Renal cortical epithelial cell (primary cell): ENCODE results near the gene ISM1. TPM values are rescaled to one million over a fixed set of nuclear protein-coding genes. Genes with fewer than 3 reads are reported as not detected.
A peak's percentile ranks its signal among the peaks of the same experiment; 100 is the strongest.
"Not testable (repeated sequence)": the region's sequence is repeated elsewhere in the genome, so short reads cannot be mapped to it uniquely, and the experiment has no call there.

Experiments
- DNase-seq: peaks from one replicate; pipeline ENCODE4 v3.0.0-alpha.2; 2011; ENCODE audit warnings: low read depth
- total RNA-seq: library from RNA; depleted of rRNA; stranded (reverse); fragments of >200 nt; gene quantifications from 2 replicates; pipeline ENCODE4 v1.2.3, GENCODE V29; 2014

Gene ISM1
- total RNA-seq, 1 donor from 2014 or later = 0.99 TPM

DNA sequence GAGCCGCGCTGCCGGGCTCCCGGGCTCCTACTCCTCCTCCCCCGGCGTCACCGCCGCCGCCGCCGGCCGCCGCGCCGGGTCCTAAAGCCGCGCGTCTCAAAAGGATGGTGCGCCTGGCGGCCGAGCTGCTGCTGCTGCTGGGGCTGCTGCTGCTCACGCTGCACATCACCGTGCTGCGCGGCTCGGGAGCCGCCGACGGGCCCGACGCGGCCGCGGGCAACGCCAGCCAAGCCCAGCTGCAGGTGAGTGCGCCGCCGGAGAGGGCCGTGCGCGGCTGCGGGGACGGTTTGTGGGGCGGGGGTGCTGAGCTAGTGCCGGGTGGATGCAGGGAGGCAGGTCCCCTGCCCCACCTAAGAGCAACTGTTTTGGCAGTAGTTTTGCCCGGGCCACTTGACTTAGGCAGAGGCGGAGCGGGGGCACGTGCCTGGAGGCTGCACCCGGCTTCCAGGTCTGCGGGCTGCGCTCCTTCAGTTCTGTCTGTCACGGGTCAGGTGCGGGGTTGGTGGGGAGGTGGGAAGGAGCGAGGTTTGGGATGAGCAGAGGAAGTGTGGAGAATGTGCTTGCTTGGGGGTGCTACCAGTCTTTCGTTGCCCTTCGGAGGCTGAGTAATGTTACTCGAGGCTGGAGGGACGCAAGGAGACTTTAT lies 722 bp downstream of the ISM1 start:
- peak; percentile 19 for DNase-seq

DNA sequence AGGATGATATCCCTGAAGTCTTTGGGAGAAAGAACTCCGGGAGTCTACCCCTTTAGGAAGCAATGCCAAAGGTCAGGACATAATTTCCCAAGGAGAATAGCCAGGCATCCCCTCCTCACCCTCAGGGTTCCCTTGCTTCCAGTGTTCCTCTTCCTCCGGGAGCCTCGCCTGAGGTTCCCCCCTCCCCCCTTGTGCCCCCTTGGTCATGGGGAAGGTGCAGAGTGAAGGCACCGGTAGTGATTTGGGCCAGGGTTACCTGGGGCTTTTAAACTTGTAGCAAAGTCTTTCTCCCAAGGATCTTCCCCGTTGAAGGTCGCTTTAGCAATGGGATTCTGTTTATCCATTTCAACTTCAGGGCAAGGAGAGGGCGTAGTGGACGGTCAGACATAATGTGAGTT lies 1.2 kb downstream of the ISM1 start:
- no peak for DNase-seq

- no peak for DNase-seq
Measured at GRCh38 chr20:13223736-13224520, 2.9 kb downstream of the ISM1 start.

DNA sequence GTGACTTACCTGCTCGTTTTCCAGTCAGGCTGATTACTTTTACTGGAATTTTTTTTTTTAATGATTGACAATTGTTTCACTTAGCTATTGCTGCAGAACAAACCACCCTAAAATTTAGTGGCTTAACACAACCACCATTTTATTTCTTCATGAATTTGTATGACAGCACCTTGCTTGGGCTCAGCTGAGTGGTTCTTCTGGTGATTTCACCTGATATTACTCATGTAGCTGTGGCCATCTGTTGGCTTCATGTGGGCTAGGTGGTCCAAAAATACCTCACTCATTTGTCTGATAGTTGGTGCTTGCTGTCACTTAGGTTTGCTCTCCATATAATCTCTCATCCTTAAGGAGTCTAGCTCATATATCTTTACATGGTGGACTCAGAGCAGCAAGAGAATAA lies 5.3 kb downstream of the ISM1 start:
- no peak for DNase-seq

DNA sequence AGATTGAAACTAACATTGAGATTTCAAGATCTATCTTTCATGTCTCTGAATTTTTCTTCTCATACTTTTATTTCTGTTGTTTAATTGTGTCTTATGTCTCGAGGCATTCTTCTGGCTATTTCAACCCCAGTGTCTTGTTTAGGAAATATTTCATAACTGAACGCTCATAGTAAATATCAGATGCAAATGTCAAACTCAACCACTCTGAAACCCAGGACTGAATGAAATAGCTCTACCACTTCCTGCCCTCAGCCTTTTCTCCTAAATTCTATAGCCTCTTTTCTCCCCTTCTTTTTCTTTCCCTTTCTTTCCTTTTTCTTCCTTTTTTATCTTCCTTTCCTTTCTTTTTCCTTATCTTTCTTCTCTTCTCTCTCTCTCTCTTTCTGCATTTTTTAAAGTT lies 7.7 kb downstream of the ISM1 start:
- DNase-seq = no peak

GRCh38 chr20:13229538-13229937 lies 8.5 kb downstream of the ISM1 start:
- DNase-seq = no peak

DNA sequence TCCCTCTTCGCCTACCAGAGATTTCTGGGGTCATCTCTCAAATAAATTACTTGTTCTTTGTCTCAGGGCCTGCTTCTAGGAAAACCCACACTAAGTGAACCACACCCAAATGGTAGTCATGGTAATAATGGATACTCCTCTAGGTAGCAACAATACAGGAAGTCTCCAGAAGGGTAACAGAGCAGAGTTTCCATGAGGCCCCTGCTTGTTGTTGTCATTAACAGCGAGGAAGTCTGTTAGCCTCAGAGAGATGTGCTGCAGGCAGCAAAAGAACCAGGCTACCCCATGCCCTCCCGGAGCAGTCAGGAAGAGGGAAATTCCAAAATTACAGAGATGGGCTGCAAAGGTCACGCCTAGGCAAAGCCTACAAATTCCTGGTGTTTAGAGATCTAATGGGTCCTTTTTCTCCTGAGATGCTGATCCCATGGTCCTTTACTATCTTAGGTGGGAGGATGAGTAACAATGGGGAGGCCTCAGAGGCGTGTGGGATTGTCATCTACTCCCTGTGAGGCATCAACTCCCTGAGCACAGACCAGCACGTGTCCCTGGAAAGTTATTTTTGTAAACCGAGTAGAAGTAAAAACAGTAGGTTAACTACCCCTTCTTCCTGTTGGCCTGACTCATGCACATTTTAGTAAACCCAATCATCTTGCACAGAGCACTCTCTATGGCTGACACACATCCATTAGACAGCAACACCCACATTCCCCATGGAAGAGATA lies 10.1 kb downstream of the ISM1 start:
- DNase-seq = peak; percentile 86

DNA sequence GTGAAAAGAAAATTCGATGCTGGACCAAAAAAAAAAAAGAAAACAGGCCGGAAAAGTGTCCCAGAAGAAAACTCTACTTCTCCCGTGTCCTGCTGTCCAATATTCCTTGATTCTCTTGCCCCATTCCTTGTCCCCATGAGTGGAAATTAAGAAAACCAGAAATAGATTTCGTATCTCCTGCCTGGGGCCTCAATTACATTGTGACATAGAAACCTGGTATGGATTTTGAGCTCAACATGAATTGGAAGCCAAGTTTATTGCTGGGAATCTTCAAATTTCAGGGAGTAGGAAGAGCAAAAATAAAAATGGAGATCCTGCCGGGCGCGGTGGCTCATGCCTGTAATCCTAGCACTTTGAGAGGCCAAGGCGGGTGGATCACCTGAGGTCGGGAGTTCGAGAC lies 11.9 kb downstream of the ISM1 start:
- DNase-seq = no peak

GRCh38 chr20:13234961-13235360 lies 13.9 kb downstream of the ISM1 start:
- no peak for DNase-seq

DNA sequence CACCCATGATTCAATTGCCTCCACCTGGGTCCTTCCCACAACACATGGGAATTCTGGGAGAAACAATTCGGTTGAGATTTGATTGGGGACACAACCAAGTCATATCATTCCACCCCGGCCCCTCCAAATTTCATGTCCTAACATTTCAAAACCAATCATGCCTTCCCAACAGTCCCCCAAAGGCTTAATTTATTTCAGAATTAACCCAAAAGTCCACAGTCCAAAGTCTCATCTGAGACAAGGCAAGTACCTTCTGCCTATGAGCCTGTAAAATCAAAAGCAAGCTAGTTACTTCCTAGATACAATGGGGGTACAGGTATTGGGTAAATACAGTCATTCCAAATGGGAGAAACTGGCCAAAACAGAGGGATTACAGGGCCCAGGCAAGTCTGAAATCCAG lies 15.3 kb downstream of the ISM1 start:
- not testable (repeated sequence) for DNase-seq

- DNase-seq = no peak
Measured at GRCh38 chr20:13236990-13237720, 16.1 kb downstream of the ISM1 start.

DNA sequence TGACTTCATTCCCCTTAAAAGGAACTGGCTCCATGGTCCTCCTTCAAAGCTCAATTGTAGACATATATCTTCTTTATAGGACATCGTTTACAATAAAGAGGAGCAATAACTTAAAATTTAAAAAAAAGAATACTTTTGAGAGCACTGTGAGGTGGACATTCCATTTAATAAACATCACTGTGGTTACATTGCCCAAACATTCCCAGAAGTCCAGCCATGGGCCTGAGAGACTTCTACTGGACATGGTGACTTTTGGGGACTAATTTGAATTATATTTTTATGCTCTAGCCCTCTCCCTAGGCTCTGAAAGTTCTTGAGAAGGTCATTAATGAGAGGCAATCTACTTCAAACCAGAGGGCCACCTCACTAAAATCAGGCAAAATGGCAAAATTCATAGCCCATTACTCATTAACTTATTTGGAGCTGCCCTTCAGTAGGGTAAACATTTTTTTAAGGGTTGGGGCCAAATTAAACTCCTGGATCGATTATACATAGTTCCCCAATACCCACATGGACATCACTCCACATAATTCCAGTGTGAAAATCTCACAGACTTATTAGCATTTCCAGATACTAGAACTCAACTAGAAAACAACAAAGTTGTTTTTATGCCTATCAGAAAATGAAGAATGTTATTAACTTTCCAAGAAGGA lies 17.1 kb downstream of the ISM1 start:
- DNase-seq = no peak

DNA sequence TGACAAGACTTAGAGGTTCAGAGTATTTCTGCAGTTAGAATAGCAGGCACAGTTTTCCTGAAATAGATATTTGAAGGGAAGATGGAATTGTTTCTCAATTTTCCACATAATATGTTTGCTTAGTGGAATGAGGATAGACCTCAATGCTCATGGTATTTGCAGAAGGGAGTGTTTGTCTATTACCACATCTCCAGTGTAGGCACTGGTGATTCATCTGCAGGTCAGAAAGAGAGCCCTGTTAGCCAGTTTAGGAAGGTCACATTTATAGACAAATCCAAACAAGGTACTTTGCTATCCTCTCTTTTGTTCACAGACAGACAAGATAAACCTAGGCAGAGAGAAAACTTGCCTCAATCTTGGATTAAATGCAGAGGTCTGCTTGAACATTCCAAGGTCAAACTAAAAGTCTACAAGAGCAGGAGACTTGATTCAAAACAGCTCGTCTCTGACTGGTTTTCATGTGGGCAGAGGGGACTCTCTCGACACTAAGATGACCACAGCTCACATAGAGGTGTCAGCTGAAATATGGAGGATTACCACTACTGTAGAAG lies 22.8 kb downstream of the ISM1 start:
- peak; percentile 92 for DNase-seq

GRCh38 chr20:13245250-13245723 lies 24.2 kb downstream of the ISM1 start:
- DNase-seq = peak; percentile 28

- DNase-seq = no peak
Measured at GRCh38 chr20:13249118-13249797, 28.2 kb downstream of the ISM1 start.

DNA sequence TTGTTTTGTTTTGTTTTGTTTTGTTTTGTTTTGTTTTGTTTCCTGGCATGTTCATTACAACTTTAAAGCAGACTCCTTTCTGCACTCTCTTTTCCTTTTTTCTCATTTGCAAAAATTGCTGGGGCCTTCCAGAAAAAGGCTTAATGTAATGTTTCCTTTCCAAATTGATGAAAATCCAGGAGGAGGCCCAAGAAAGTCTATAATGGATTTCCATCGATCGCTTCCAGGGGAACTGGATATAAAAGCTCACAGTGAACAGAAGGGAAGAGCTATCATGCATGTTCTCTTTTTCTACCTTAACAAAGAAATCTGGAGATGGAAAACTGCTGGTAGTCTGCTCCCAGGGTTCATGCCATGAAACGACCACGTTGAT lies 28.7 kb downstream of the ISM1 start:
- no peak for DNase-seq

DNA sequence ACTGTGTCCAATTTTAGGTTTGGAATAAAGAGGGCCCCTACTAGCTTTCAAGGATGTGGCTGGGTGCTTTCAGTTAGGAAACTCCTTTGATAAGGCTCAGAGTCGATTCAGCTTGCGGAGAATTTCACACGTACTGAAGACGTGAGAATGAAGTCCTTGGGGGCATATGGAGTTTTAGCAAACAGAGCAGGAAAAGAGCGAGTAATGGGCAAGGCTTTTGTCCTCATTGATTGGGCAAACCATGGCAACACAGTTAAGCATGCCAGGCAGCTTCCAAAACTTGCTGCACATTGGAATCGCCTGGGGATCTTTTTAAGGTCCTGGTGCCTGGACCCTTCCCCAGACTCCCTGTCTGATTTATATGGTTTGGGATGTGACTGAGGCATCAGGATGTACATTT lies 29.2 kb downstream of the ISM1 start:
- no peak for DNase-seq

- no peak for DNase-seq
Measured at GRCh38 chr20:13251106-13251903, 30.2 kb downstream of the ISM1 start.

GRCh38 chr20:13251904-13252297 lies 30.8 kb downstream of the ISM1 start:
- DNase-seq = no peak

GRCh38 chr20:13255356-13255755 lies 34.3 kb downstream of the ISM1 start:
- no peak for DNase-seq
